Fibroblast of the aortic adventitia (primary cell): Measurements from ENCODE around the gene MTAP. TPM values are rescaled to one million over a fixed set of nuclear protein-coding genes. Genes with fewer than 3 reads are reported as not detected.

Experiments used
- DNase-seq: peaks from one replicate; pipeline ENCODE4 v3.0.0-alpha.2; 2010; ENCODE audit warnings: low read depth
- H3K4me3 ChIP-seq: 2 replicates; pipeline ENCODE4 v1.5.1; 2011; ENCODE audit warnings: low read depth, mild to moderate bottlenecking, control low read depth, low read length, moderate library complexity
- total RNA-seq: library from RNA; depleted of rRNA; stranded (reverse); fragments of >200 nt; gene quantifications from 2 replicates; pipeline ENCODE4 v1.2.3, GENCODE V29; 2012; ENCODE audit warnings: low replicate concordance
- TF ChIP-seq, protein P1 (sequence below): IDR thresholded peaks from 2 replicates; pipeline ENCODE4 v1.5.1; 2011; ENCODE audit warnings: mild to moderate bottlenecking, low read length, control low read depth, inconsistent platforms; ENCODE audit not compliant: insufficient read depth

Gene MTAP
- total RNA-seq, 1 donor: 62.2 TPM

DNA sequence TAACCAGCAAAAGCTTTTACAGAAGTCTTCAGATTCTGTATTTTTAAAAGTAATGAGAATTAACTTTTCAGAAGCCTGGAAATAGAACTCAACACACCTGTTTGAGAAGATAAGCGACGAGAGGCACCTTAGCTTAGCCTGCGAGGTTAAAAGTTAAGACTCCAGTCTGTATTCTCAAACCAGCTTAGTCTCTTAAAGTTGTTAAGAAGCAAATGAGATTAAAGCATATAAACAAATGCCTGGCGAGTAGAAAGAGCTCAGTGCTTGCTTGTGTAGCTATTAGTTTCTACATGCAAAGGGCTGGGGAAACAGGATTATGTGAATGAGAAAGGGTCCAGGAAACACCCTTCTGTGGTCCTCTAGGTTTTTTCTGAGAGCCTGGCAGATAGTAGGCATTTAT lies 51.7 kb downstream of the MTAP start:
- DNase-seq: no peak
- TF ChIP-seq, protein P1, sequence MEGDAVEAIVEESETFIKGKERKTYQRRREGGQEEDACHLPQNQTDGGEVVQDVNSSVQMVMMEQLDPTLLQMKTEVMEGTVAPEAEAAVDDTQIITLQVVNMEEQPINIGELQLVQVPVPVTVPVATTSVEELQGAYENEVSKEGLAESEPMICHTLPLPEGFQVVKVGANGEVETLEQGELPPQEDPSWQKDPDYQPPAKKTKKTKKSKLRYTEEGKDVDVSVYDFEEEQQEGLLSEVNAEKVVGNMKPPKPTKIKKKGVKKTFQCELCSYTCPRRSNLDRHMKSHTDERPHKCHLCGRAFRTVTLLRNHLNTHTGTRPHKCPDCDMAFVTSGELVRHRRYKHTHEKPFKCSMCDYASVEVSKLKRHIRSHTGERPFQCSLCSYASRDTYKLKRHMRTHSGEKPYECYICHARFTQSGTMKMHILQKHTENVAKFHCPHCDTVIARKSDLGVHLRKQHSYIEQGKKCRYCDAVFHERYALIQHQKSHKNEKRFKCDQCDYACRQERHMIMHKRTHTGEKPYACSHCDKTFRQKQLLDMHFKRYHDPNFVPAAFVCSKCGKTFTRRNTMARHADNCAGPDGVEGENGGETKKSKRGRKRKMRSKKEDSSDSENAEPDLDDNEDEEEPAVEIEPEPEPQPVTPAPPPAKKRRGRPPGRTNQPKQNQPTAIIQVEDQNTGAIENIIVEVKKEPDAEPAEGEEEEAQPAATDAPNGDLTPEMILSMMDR: no peak
- no peak overlapping the region for H3K4me3 ChIP-seq

GRCh38 chr9:21854594-21854993 lies 52.2 kb downstream of the MTAP start:
- peak; percentile 69 for DNase-seq
- TF ChIP-seq, protein P1: no peak

DNA sequence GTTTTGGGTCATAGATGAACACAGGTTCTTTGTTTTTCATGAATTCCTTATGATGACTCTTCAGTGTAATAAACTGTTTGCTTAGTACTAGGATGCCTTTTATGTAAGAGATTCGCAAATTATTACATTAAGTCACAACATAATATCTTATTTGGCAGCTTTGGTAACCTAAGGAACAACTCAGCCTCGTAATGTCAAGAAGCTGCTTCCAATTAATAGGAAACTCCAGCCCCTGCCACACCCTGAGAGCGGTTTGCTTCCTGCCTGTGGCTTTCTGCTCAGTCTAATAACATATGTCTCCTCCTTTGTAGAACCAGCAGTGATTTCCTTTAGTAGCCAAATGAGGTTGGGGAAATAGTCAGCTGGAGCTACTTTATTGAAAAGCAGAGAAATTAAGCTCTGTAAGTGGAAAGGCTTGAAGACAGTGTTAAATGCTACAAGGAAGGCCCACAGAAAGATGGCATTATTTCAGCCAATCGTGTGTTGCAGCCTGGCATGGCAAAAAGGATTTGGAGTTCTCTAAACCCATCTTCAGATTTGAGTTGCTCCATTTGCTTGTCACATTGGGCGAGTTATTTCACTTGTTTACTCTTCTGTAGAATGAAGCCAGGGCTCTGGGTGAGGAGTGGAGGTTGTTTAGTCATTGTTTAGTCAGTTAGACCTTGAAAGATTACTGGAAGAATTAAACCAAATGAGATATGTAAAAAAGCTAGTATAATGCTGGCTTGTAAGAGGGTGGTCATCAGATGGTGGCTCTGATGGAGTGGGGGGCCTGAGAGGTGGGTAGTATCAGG lies 54.1 kb downstream of the MTAP start:
- H3K4me3 ChIP-seq: no peak overlapping the region

More at GRCh38 chr9:21854594-21854993, 52.2 kb downstream of the MTAP start:
- H3K4me3 ChIP-seq: no peak overlapping the region

DNA sequence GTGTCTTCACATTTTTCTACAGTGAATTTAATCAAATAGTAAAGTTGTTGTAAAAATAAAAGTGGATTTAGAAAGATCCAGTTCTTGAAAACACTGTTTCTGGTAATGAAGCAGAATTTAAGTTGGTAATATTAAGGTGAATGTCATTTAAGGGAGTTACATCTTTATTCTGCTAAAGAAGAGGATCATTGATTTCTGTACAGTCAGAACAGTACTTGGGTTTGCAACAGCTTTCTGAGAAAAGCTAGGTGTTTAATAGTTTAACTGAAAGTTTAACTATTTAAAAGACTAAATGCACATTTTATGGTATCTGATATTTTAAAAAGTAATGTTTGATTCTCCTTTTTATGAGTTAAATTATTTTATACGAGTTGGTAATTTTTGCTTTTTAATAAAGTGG lies 60.4 kb downstream of the MTAP start:
- no peak overlapping the region for H3K4me3 ChIP-seq
- TF ChIP-seq, protein P1: no peak
- DNase-seq: no peak

More for the DNA sequence above, 54.1 kb downstream of the MTAP start:
- TF ChIP-seq, protein P1: no peak
- peak; percentile 44 for DNase-seq

GRCh38 chr9:21864505-21864904 lies 62.1 kb downstream of the MTAP start:
- no peak overlapping the region for H3K4me3 ChIP-seq
- TF ChIP-seq, protein P1: no peak
- DNase-seq: no peak

- TF ChIP-seq, protein P1: no peak
- H3K4me3 ChIP-seq: no peak overlapping the region
- no peak for DNase-seq
These were observed 63.9 kb downstream of the MTAP start for GRCh38 chr9:21866302-21866701.
